ENCODE results near the gene PARVA.
"Not testable (repeated sequence)": the region's sequence is repeated elsewhere in the genome, so short reads cannot be mapped to it uniquely, and the experiment has no call there.

PARVA gene

DNA sequence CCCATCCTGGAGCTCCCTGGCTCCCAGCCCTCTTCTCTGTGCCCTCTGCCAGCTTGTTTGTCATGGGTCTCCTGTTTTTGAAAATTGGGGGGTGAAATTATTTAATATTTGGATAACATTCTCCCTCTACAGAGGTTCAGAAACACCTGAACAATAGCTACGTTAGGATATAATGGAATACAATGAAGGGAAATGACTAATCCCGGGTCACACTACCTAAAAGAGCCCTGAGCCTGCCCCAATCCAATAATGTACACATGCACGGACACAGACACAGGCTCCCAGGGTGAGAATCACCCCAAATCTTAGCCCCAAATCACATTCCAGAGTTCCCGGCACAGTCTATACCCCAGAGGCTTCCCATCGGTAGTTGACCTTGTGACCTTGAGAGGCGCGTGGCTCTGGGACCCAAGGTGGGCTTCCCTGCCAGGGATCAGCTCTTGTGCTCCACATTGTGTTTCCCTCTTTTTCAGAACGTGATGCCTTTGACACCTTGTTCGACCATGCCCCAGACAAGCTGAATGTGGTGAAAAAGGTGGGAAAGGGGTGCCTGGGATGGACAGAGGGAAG is 135.5 kb downstream of the PARVA start:
- H3K4me3 ChIP-seq (ENCODE audit: low read depth, low read length): no peak overlapping the region
- TF ChIP-seq CTCF (IDR thresholded peaks at IDR 0.05; ENCODE audit: low read depth, low read length): no peak

- no peak overlapping the region for H3K4me3 ChIP-seq (ENCODE audit: low read depth, low read length)
- no peak for TF ChIP-seq CTCF (IDR thresholded peaks at IDR 0.05; ENCODE audit: low read depth, low read length)
These were observed 139.2 kb downstream of the PARVA start for GRCh38 chr11:12516387-12517105.

- H3K4me3 ChIP-seq (ENCODE audit: low read depth, low read length): no peak overlapping the region
- no peak for TF ChIP-seq CTCF (IDR thresholded peaks at IDR 0.05; ENCODE audit: low read depth, low read length)
These were observed 139.9 kb downstream of the PARVA start for GRCh38 chr11:12517306-12517705.

DNA sequence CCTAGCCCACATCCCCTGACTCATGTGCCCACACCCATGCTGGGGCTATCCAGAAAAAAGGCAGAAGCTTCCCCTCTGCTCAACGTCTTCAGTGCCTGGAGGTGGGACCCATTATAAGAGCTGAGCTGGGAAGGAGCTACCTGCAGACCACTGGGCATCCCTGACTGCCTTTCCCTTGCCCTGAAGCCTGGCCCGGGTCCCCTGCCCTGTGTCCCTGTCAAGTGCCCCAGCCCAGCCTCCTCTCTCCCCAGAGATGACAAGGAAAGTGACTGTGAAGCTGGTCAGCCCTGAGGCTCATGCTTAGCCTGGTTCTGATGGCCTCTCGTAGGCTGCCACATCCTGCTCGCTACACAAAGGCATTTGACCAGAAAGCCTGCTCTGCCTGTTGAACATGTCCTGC is 140.4 kb downstream of the PARVA start:
- TF ChIP-seq CTCF (IDR thresholded peaks at IDR 0.05; ENCODE audit: low read depth, low read length): no peak

DNA sequence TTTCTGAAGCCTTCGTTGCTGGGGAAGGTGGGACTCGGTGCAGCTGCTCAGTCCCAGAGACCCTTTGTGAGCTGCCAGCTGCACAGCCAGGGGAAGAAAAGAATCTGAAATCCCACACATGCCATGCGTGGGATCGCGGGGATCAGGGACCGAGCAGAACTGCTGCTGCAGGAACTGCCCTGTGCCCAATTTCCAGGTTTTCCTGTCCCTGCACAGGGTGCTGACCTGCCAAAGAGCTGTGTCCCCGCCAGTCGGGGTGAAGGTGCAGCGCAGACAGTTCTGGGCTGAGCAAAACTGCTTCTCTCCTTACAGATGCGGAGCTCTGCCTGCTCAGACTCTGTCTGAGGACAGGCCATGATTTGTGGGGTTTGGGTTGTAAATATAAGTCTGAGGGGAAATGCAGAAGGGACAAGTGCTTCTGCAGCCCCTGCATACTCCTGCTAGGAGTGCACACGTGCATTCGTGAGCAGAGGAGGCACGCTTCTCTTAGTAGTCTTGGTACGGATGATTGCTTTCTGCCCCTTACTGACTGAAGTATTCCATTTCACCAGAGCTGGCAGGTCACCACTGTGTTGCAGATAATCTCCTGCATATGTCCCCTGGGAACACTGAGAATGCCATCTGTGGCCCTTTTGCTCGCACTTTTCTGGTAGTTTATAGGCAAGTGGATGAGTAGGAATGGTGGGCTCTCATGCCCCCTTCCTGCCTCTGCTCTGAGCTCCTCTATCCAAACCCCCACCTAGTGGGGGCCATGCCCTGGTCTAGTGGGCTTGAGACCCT is 141.4 kb downstream of the PARVA start:
- no peak overlapping the region for H3K4me3 ChIP-seq (ENCODE audit: low read depth, low read length)
- no peak for TF ChIP-seq CTCF (IDR thresholded peaks at IDR 0.05; ENCODE audit: low read depth, low read length)

More for the DNA sequence above, 140.4 kb downstream of the PARVA start:
- H3K4me3 ChIP-seq (ENCODE audit: low read depth, low read length): no peak overlapping the region

DNA sequence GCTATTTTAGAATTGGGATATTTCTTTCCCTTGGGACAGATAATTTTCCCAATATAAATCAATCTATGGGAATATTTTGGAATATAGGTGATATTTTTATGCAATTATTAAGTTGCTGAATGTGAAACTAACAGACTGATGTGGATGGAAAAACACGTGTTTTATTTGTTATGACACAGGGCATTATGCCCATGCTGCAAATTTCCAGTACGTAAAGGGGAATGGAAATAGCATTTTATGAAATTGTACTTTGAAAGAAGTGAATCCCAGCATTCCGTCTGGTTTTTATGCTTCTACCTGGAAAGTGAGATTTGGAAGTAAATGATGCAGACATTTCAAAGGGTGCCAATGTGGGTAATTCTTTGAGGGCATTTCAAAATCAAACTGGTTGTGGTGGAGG is 142.7 kb downstream of the PARVA start:
- TF ChIP-seq CTCF (IDR thresholded peaks at IDR 0.05; ENCODE audit: low read depth, low read length): no peak
- no peak overlapping the region for H3K4me3 ChIP-seq (ENCODE audit: low read depth, low read length)

DNA sequence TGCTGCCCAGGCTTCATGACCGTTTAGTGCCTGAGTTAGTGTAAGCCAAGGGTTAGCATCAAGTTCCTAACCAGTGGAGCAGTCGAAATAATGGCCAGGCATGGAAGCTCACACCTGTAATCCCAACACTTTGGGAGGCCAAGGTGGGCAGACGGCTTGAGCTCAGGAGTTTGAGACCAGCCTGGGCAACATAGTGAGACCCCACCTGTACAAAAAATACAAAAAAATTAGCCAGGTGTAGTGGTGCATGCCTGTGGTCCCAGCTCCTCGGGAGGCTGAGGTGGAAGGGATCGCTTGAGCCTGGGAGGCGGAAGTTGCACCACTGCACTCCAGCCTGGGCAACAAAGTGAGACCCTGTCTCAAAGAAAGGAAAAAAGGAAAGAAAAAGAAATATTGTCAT is 143.2 kb downstream of the PARVA start:
- not testable (repeated sequence) for H3K4me3 ChIP-seq (ENCODE audit: low read depth, low read length)

Data from WI38 (cell line).